Measurements from ENCODE around the gene RSPH1.

DNA sequence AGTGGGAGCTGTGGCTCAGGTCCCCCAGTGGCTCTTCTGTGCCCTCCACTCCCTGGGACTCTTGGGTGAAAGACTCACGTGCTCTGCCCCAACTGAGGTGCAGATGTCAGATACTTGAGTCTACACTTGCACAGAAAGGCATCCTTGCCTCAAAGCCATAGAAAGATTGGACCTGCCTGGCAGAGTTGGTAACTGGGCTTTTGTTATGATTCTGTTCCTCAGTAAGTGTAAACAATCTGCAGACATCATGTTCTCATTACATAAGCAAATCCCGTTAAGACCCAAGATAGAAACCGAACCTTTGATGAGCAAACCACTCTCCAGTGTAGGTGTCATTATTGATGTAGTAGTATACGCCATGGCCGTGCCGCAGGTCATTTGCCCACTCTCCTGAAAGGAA lies 10.0 kb downstream of the RSPH1 start:
- TF ChIP-seq POLR2AphosphoS5 (IDR thresholded peaks at IDR 0.05; ENCODE audit: borderline replicate concordance, low read depth, low read length) (no peak), EZH2 (IDR thresholded peaks at IDR 0.05) (no peak)
